ENCODE data around the gene TRIM14. TPM values are rescaled to one million over a fixed set of nuclear protein-coding genes. Genes with fewer than 3 reads are reported as not detected.

TRIM14 gene
- total RNA-seq, 1 experiment from 2014 or later = 34.1 TPM

GRCh38 chr9:98043915-98044314 lies 75.1 kb downstream of the TRIM14 start:
- Mint-ChIP-seq H3K36me3 (ENCODE audit: insufficient read depth, unreplicated experiment) (no peaks in the 10 kb centered on the region), H3K4me3 (ENCODE audit: low read depth, unreplicated experiment) (no peak overlapping the region), H3K9me3 (ENCODE audit: low read depth, unreplicated experiment) (no peaks in the 10 kb centered on the region), H3K4me1 (ENCODE audit: low read depth, unreplicated experiment) (peaks cover 16% of the 10 kb centered on the region), H3K27ac (ENCODE audit: unreplicated experiment) (no peak overlapping the region), H3K27me3 (ENCODE audit: unreplicated experiment) (peaks cover 12% of the 10 kb centered on the region)
- TF ChIP-seq CTCF (IDR thresholded peaks at IDR 0.05; ENCODE audit: unreplicated experiment) = no peak
- CTCF ChIA-PET = interaction anchor here (0.6 to 0.7 kb wide), 3 partner anchors 14 to 745 kb away, joined by 3 to 6 read pairs (median 6); no protein-coding TSS in a partner anchor
- no peak for DNase-seq
- intact Hi-C loops (cut with micrococcal nuclease; ENCODE audit: unreplicated experiment) = no loop called here
- no TSS peak for BruUV-seq (replicated peaks)

GRCh38 chr9:98040212-98040611 lies 78.8 kb downstream of the TRIM14 start:
- H3K27me3 Mint-ChIP-seq (ENCODE audit: unreplicated experiment) = peaks cover 12% of the 10 kb centered on the region
- no peak for DNase-seq
- no TSS peak for BruUV-seq (replicated peaks)
- intact Hi-C loops (cut with micrococcal nuclease; ENCODE audit: unreplicated experiment) = no loop called here
- peaks cover 16% of the 10 kb centered on the region for H3K4me1 Mint-ChIP-seq (ENCODE audit: low read depth, unreplicated experiment)
- CTCF ChIA-PET = no interaction called here
- no peaks in the 10 kb centered on the region for H3K9me3 Mint-ChIP-seq (ENCODE audit: low read depth, unreplicated experiment)
- no peak overlapping the region for H3K27ac Mint-ChIP-seq (ENCODE audit: unreplicated experiment)
- peak overlapping the region; percentile 20 for H3K4me3 Mint-ChIP-seq (ENCODE audit: low read depth, unreplicated experiment)
- no peak for TF ChIP-seq CTCF (IDR thresholded peaks at IDR 0.05; ENCODE audit: unreplicated experiment)
- no peaks in the 10 kb centered on the region for H3K36me3 Mint-ChIP-seq (ENCODE audit: insufficient read depth, unreplicated experiment)

GRCh38 chr9:98039607-98040017 lies 79.4 kb downstream of the TRIM14 start:
- CTCF ChIA-PET = no interaction called here
- Mint-ChIP-seq H3K36me3 (ENCODE audit: insufficient read depth, unreplicated experiment) (no peaks in the 10 kb centered on the region), H3K4me3 (ENCODE audit: low read depth, unreplicated experiment) (peak overlapping the region; percentile 20), H3K27me3 (ENCODE audit: unreplicated experiment) (peaks cover 12% of the 10 kb centered on the region), H3K4me1 (ENCODE audit: low read depth, unreplicated experiment) (peaks cover 16% of the 10 kb centered on the region), H3K9me3 (ENCODE audit: low read depth, unreplicated experiment) (no peaks in the 10 kb centered on the region), H3K27ac (ENCODE audit: unreplicated experiment) (no peak overlapping the region)
- peak; percentile 14 for DNase-seq
- no TSS peak for BruUV-seq (replicated peaks)
- intact Hi-C loops (cut with micrococcal nuclease; ENCODE audit: unreplicated experiment) = no loop called here
- no peak for TF ChIP-seq CTCF (IDR thresholded peaks at IDR 0.05; ENCODE audit: unreplicated experiment)

- H3K36me3 Mint-ChIP-seq (ENCODE audit: insufficient read depth, unreplicated experiment) = no peaks in the 10 kb centered on the region
- H3K4me1 Mint-ChIP-seq (ENCODE audit: low read depth, unreplicated experiment) = peaks cover 16% of the 10 kb centered on the region
- no peaks in the 10 kb centered on the region for H3K9me3 Mint-ChIP-seq (ENCODE audit: low read depth, unreplicated experiment)
- CTCF ChIA-PET = no interaction called here
- intact Hi-C loops (cut with micrococcal nuclease; ENCODE audit: unreplicated experiment) = no loop called here
- no peak for TF ChIP-seq CTCF (IDR thresholded peaks at IDR 0.05; ENCODE audit: unreplicated experiment)
- no peak overlapping the region for H3K4me3 Mint-ChIP-seq (ENCODE audit: low read depth, unreplicated experiment)
- BruUV-seq (replicated peaks) = no TSS peak
- H3K27me3 Mint-ChIP-seq (ENCODE audit: unreplicated experiment) = peaks cover 12% of the 10 kb centered on the region
- DNase-seq = no peak
- no peak overlapping the region for H3K27ac Mint-ChIP-seq (ENCODE audit: unreplicated experiment)
These were observed 80.1 kb downstream of the TRIM14 start for GRCh38 chr9:98038958-98039357.
